GM12878 (cell line): ENCODE results near the gene PPP1R12B.
"Not testable (repeated sequence)": the region's sequence is repeated elsewhere in the genome, so short reads cannot be mapped to it uniquely, and the experiment has no call there.

ENCODE experiments used
- BACH1 ChIP-seq: fragments of 450-650 bp; IDR thresholded peaks from 2 replicates; pipeline ENCODE4 v1.6.1; 2017; ENCODE audit warnings: mild to moderate bottlenecking, borderline replicate concordance
- NFYB ChIP-seq: IDR thresholded peaks from 2 replicates; pipeline ENCODE4 v1.6.1; 2011; ENCODE audit warnings: low read depth, mild to moderate bottlenecking, low read length, improper control_type of control experiment, moderate library complexity; ENCODE audit not compliant: insufficient read depth
- TF ChIP-seq, protein P1 (sequence below): IDR thresholded peaks from 2 replicates; pipeline ENCODE4 v1.6.1; 2012; ENCODE audit warnings: low read depth, low read length, improper control_type of control experiment
- TF ChIP-seq, protein P2 (sequence below): fragments of 450-650 bp; IDR thresholded peaks from 2 replicates; pipeline ENCODE4 v1.6.1; 2017; ENCODE audit warnings: borderline replicate concordance

DNA sequence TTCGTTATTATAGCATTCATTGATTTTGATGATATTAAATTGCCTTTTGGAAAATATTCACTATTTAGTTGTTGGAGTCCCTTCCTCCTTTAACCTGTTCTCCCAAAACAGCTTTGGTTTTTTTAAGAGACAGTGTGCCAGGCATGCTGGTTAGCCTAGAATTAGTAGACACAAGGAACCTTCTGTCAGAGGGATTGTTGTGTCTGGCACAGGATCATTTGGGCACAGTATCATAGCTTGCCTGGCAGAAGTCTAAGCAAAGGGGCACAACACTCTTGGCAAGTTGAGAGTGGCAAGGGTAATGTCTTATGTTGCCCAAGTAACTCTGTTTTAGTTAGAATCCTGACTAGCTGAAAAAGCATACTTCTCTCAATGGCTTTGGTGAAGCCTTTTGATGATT lies 49.9 kb downstream of the PPP1R12B start:
- not testable (repeated sequence) for TF ChIP-seq BACH1, NFYB
- TF ChIP-seq, protein P1, sequence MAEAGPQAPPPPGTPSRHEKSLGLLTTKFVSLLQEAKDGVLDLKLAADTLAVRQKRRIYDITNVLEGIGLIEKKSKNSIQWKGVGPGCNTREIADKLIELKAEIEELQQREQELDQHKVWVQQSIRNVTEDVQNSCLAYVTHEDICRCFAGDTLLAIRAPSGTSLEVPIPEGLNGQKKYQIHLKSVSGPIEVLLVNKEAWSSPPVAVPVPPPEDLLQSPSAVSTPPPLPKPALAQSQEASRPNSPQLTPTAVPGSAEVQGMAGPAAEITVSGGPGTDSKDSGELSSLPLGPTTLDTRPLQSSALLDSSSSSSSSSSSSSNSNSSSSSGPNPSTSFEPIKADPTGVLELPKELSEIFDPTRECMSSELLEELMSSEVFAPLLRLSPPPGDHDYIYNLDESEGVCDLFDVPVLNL, result not testable (repeated sequence)
- TF ChIP-seq, protein P2, sequence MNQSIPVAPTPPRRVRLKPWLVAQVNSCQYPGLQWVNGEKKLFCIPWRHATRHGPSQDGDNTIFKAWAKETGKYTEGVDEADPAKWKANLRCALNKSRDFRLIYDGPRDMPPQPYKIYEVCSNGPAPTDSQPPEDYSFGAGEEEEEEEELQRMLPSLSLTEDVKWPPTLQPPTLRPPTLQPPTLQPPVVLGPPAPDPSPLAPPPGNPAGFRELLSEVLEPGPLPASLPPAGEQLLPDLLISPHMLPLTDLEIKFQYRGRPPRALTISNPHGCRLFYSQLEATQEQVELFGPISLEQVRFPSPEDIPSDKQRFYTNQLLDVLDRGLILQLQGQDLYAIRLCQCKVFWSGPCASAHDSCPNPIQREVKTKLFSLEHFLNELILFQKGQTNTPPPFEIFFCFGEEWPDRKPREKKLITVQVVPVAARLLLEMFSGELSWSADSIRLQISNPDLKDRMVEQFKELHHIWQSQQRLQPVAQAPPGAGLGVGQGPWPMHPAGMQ, result not testable (repeated sequence)
